Smooth muscle cell of the umbilical artery (primary cell): ENCODE measurements around the gene BICRAL. TPM values are rescaled to one million over a fixed set of nuclear protein-coding genes. Genes with fewer than 3 reads are reported as not detected.

Experiments
- total RNA-seq: library from RNA; depleted of rRNA; stranded (reverse); fragments of >200 nt; gene quantifications from 2 replicates; pipeline ENCODE4 v1.2.3, GENCODE V29; 2014

The BICRAL gene, protein sequence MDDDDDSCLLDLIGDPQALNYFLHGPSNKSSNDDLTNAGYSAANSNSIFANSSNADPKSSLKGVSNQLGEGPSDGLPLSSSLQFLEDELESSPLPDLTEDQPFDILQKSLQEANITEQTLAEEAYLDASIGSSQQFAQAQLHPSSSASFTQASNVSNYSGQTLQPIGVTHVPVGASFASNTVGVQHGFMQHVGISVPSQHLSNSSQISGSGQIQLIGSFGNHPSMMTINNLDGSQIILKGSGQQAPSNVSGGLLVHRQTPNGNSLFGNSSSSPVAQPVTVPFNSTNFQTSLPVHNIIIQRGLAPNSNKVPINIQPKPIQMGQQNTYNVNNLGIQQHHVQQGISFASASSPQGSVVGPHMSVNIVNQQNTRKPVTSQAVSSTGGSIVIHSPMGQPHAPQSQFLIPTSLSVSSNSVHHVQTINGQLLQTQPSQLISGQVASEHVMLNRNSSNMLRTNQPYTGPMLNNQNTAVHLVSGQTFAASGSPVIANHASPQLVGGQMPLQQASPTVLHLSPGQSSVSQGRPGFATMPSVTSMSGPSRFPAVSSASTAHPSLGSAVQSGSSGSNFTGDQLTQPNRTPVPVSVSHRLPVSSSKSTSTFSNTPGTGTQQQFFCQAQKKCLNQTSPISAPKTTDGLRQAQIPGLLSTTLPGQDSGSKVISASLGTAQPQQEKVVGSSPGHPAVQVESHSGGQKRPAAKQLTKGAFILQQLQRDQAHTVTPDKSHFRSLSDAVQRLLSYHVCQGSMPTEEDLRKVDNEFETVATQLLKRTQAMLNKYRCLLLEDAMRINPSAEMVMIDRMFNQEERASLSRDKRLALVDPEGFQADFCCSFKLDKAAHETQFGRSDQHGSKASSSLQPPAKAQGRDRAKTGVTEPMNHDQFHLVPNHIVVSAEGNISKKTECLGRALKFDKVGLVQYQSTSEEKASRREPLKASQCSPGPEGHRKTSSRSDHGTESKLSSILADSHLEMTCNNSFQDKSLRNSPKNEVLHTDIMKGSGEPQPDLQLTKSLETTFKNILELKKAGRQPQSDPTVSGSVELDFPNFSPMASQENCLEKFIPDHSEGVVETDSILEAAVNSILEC
- 3.9 and 5.1 TPM in 2 replicates for total RNA-seq

DNA sequence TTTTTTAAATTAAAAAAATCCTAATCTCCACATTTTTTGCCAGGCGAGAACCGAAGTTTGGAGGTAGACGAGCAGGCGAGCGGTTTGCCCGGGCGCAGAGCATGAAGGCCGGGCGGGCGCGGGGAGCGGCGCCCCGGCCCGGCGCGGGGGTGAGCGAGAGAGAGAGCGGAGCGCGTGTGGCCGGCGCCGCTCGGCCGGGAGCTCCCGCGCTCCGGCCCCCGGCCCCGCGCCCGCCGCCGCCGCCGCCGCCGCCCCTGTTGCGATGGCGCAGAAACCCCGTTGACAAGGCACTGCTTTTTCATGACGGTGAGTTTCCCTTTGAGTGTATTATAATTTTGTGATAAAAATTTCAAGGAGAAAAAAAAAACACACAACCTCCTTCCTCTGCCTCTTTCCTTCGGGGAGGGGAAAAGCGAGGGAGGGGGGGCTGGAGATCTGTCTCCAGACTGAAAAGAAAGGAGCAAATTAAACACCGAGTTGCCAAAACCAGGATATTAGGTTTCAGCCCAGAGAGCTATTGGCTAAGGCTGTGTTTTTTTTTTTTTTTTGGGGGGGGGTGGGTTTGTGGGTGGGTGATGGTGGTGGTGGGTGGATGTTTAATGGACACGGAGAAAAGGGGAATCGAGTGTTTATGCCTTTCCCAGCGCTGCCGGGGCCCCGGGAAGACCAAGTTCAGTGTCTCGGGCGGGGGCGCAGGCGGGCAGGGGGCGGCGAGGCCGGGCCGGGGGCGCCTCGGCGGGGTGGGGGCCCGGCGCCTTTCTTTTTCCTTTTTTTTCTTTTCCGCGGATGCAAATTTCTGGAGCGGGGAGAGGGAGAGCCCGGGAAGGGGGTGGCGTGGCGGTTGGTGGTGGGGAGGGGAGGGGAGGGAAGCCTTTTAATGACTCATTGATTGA, at the start of gene BICRAL:
Gene BICRAL (plus strand): TSS at position 257 of the 893 bp plus-strand sequence. CDS start 39,971 bp downstream, outside the sequence.

DNA sequence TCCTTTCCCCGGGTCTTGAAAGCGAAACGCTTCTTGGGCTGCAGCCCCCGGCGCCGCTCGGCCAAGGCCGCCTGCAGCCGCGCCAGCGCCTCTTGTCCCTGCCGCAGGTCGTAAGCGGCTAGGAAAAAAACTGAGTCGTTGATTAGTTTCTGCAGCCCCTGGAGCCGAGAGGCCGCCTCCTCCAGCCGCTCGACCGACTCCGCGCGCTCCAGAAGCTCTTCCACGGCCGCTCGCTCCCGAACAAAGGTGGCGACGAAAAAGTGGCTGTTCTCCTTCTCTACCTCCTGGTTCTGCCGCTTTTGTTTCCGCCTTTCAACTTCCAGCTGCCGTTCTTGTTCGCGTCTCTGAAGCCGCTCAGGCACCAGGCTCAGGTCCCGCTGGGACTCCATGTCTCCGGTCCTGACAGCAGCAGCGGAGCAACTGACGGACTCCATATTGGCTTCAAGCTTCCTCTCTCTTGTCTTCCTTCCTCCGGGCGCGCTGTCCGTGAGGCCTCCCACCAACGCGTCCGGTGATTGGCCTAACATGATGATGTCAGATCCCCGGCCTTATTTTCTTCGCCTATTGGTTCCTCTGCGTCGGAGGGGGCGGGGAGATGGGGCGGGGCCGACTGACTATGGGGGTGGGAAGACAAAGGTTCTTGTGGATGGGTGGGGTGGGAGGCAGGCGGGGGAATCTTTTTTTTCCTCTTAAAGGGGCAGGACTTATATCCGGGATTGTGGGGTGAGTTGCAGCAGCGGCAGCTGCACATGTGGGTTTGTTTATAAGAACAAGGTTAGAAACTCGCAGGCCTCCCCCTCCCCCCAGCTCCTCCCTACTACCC, 36.0 kb upstream of the BICRAL start, which contains the start of gene TBCC:
Gene TBCC (minus strand): TSS at position 464 of the 823 bp plus-strand sequence. CDS start 30 bp downstream, at position 434.

DNA sequence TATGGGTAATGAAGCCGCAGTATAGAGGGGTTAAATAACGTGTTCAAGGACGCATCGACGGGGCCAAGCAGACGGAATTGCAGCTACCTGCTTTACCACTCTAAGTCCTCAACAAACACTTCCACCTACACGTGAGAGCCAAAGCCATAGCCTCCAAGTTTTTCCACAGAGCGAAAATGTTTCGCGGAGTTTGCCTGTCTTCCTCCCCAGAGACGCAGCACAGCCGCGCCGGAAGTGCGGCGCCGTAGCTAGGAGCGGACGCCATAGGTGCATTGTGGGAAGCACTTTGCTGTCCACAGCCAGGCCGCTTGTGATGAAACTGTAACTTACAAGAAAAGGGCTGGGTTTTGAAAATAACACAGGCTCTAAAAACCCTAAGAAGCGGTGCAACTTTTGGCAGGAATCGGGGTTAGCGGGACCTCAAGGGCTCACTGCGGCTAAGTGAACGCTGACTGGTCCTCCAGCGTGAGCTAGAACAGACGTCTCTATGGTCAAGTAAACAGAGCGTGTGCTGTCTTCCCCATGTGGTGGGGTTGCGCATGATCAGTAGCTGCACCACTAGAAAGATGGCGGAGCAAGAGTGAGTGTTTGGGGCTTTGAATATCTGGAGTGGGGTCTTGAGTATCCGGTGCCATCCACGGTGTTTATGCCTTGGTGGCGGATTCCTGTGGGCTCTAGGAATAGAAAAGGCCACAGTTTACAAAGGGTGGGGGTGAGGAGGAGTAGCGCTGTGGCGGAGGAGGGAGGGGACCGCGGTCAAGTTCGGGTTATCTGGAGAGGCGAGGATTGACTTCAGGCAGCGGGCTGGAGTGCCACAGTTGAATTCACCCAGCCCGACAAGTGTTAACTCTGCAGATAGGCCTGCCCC, 97.8 kb downstream of the BICRAL start, which contains the start of gene RPL7L1:
Gene RPL7L1 (plus strand): TSS at position 245 of the 868 bp plus-strand sequence. CDS start 295 bp downstream, at position 540.

DNA sequence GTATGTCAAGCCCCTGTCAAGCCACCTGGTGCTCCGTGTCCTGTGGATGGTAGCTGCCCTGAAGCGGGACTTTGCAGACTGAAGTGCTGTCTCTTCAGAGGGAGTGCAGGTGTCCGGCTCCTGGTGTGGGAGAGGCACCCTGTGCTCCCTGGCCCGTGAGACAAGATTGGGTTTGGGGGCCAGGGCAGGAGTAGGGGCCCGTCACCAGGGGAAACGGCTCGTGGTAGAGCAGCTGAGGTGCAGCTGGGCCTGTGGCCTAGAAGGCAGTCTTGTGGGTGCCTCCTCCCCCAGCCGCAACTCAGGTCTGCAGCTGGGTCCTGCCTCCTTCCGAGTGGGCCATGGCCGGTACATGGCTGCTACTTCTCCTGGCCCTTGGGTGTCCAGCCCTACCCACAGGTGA, 133.9 kb downstream of the BICRAL start, which contains the start of gene PTCRA:
Gene PTCRA (plus strand): TSS at position 322 of the 400 bp plus-strand sequence. CDS start 17 bp downstream, at position 339.

Other genes starting within 250 kb of the BICRAL start
- gene UBR2, start 218.0 kb upstream of the BICRAL start, total RNA-seq: 30.0 and 31.4 TPM in 2 replicates
- gene PRPH2, start 59.5 kb upstream of the BICRAL start, total RNA-seq: 4.2 and 4.9 TPM in 2 replicates
- 22.9 and 29.1 TPM in 2 replicates for gene TBCC, start 35.9 kb upstream of the BICRAL start, total RNA-seq
- gene RPL7L1, start 97.6 kb downstream of the BICRAL start, total RNA-seq: 107 and 128 TPM in 2 replicates
- gene PTCRA, start 134.0 kb downstream of the BICRAL start, total RNA-seq: not detected in 2 replicates
- gene CNPY3, start 147.4 kb downstream of the BICRAL start, total RNA-seq: 58.5 and 60.9 TPM in 2 replicates
- 0.30 TPM in 1 of 2 replicates, not detected in the other for gene GNMT, start 178.7 kb downstream of the BICRAL start, total RNA-seq
- 38.0 and 65.6 TPM in 2 replicates for gene PEX6, start 197.1 kb downstream of the BICRAL start, total RNA-seq
- 19.6 and 33.6 TPM in 2 replicates for gene PPP2R5D, start 202.5 kb downstream of the BICRAL start, total RNA-seq
- gene MEA1, start 231.9 kb downstream of the BICRAL start, total RNA-seq: 48.2 and 71.9 TPM in 2 replicates
- gene KLHDC3, start 232.2 kb downstream of the BICRAL start, total RNA-seq: 46.9 and 69.5 TPM in 2 replicates
- 81.1 and 91.1 TPM in 2 replicates for gene RRP36, start 239.6 kb downstream of the BICRAL start, total RNA-seq